ENCODE results near the gene NLGN4X.

The NLGN4X gene

DNA sequence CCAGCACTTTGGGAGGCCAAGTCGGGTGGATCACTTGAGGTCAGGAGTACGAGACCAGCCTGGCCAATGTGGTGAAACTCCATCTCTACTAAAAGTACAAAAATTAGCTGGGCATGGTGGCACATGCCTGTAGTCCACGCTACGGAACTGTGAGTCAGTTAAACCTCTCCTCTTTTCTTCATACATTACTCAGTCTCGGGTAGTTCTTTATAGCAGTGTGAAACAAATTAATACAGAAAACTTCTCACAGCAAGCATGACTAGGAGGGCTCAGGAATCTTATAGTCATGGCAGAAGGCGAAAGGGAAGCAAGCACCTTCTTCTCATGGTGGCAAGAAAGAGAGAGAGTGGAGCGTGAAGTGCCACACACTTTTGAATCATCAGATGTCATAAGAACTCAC, 358.9 kb downstream of the NLGN4X start:
- DNase-seq (ENCODE audit: low read depth, low spot score): no peak

DNA sequence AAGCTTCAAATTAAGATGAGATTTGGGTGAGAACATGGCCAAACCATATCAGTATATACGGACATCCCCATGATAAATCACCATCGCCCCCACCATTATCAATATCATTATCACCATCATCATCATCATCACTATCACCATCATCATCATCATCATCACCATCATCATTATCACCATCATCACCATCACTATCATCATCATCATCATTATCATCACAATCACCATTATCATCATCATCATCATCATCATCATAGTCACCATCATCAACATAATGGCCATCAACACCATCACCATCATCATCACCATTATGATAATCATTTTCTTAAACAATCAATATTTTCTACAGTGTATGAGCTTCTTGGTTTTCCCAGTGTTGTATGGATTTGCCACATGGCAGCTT, 360.9 kb downstream of the NLGN4X start:
- no peak for DNase-seq (ENCODE audit: low read depth, low spot score)

DNA sequence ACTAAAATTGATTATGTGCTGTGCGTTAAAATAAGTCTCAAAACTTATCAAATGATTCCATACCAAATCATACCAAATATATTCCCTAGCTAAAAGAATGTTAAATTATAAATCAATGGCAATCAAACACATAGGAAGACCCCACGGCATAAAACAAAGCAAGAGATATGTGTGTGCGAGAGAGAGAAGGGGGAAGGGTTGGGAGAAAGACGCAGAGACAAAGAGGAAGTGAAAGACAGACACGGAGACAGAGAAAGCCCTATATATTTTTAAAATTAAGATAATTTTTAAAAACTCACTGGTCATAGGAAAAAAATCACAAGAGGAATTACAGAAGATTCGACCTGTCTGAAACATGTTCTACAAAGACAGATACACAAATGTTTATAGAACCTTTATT, 371.4 kb downstream of the NLGN4X start:
- DNase-seq (ENCODE audit: low read depth, low spot score): no peak

GRCh38 chrX:5852941-5853340, 375.7 kb downstream of the NLGN4X start:
- no peak for DNase-seq (ENCODE audit: low read depth, low spot score)

DNA sequence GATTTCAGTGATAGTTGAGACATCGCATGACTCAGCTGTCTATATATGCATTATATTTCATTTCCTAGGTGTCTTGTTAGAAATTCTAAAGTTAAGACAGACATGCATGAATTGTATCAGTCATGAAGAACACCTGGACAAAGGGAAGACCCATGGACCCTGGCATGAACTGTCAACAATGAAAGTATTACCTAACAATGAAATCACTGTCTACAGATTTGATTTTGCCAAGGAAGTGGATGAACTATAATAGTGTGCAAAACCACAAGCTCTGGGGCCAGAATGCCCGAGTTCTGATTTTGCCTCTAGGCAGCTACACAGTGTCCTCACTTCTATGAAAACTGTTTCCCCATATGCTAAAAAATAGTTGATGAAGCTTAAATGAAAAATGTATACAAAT, 386.1 kb downstream of the NLGN4X start:
- DNase-seq (ENCODE audit: low read depth, low spot score): no peak
